A673 (cell line): ENCODE results near the gene RIC8B. TPM values are rescaled to one million over a fixed set of nuclear protein-coding genes. Genes with fewer than 3 reads are reported as not detected.

Experiments
- BruUV-seq: library from RNA; stranded (reverse); fragments of 400-500 nt; replicated peaks from 2 replicates; lab custom pipeline; 2021; lab: Mats Ljungman, UMichigan
- CTCF ChIA-PET: fragments of 300-600 bp; sonication (Branson Sonifier 250); formaldehyde crosslinking; loops from one replicate; lab custom pipeline; 2022; ENCODE audit warnings: antibody characterized with exemption; lab: Charles Lee
- POLR2A ChIA-PET: fragments of 300-600 bp; sonication (Branson Sonifier 250); formaldehyde crosslinking; loops from one replicate; lab custom pipeline; 2022; ENCODE audit warnings: antibody characterized with exemption; ENCODE audit not compliant: low non-redundant PET; lab: Charles Lee
- DNase-seq: peaks from one replicate; pipeline ENCODE4 v3.0.0-alpha.2; 2015; ENCODE audit warnings: low spot score
- H3K27ac ChIP-seq: fragments of 200-600 bp; sonication (generic); 2 replicates; pipeline ENCODE4 v1.5.1; 2016; ENCODE audit warnings: mixed run types, low read depth, mild to moderate bottlenecking, mixed read lengths, antibody characterized with exemption, low read length; ENCODE audit not compliant: poor library complexity, severe bottlenecking
- H3K27me3 ChIP-seq: fragments of 200-600 bp; sonication (generic); replicated peaks from 2 replicates; pipeline ENCODE4 v1.6.1; 2017; ENCODE audit warnings: mixed run types, low read depth, mild to moderate bottlenecking, mixed read lengths, antibody characterized with exemption, low read length; ENCODE audit not compliant: insufficient read depth, poor library complexity
- H3K36me3 ChIP-seq: fragments of 200-600 bp; sonication (generic); 2 replicates; pipeline ENCODE4 v1.6.1; 2016; ENCODE audit warnings: mixed run types, mild to moderate bottlenecking, mixed read lengths, antibody characterized with exemption, low read length; ENCODE audit not compliant: insufficient read depth, poor library complexity, severe bottlenecking
- H3K4me1 ChIP-seq: fragments of 200-600 bp; sonication (generic); 2 replicates; pipeline ENCODE4 v1.6.1; 2017; ENCODE audit warnings: mixed run types, mild to moderate bottlenecking, mixed read lengths, antibody characterized with exemption, low read length; ENCODE audit not compliant: insufficient read depth, poor library complexity, severe bottlenecking
- H3K4me3 ChIP-seq: fragments of 200-600 bp; sonication (generic); 2 replicates; pipeline ENCODE4 v1.5.1; 2016; ENCODE audit warnings: low read depth, mixed run types, mild to moderate bottlenecking, mixed read lengths, low read length; ENCODE audit not compliant: poor library complexity, severe bottlenecking
- H3K9me3 ChIP-seq: fragments of 200-600 bp; sonication (generic); 2 replicates; pipeline ENCODE4 v1.6.1; 2016; ENCODE audit warnings: mixed run types, low read depth, mild to moderate bottlenecking, mixed read lengths, antibody characterized with exemption, low read length; ENCODE audit not compliant: poor library complexity, severe bottlenecking
- CTCF ChIP-seq: fragments of 300-800, 200-600 bp; sonication (generic); conservative IDR thresholded peaks from 2 replicates; pipeline ENCODE4 v1.5.1; 2017; ENCODE audit warnings: low read depth, mild to moderate bottlenecking, antibody characterized with exemption, low read length, moderate library complexity, mixed read lengths
- EZH2 ChIP-seq: fragments of 200-600 bp; sonication (generic); IDR thresholded peaks from 2 replicates; pipeline ENCODE4 v1.6.1; 2017; ENCODE audit warnings: borderline replicate concordance, low read depth, mild to moderate bottlenecking, mixed read lengths, antibody characterized with exemption, low read length; ENCODE audit not compliant: poor library complexity, severe bottlenecking
- intact Hi-C: fragments of 100-400 bp; cut with micrococcal nuclease; formaldehyde crosslinking; loops from one replicate; pipeline ENCODE4 v1.10.0; 2022; ENCODE audit not compliant: unreplicated experiment
- total RNA-seq: library from RNA; stranded (reverse); gene quantifications from 2 replicates; pipeline ENCODE4 v1.2.3, GENCODE V29; 2021

RIC8B gene
- total RNA-seq, 1 experiment from 2014 or later = 21.3 TPM

GRCh38 chr12:106750524-106750923 lies 24.0 kb upstream of the RIC8B start:
- ChIA-PET POLR2A (no interaction called here), CTCF (no interaction called here)
- H3K36me3 ChIP-seq = no peaks in the 10 kb centered on the region
- H3K27ac ChIP-seq = no peak overlapping the region
- intact Hi-C loops = no loop called here
- H3K4me1 ChIP-seq = no peaks in the 10 kb centered on the region
- H3K27me3 ChIP-seq = no peaks in the 10 kb centered on the region
- BruUV-seq = no TSS peak
- TF ChIP-seq EZH2 (no peak), CTCF (no peak)
- no peak overlapping the region for H3K4me3 ChIP-seq
- no peak for DNase-seq
- H3K9me3 ChIP-seq = no peaks in the 10 kb centered on the region

GRCh38 chr12:106753526-106753925 lies 21.0 kb upstream of the RIC8B start:
- CTCF ChIA-PET = no interaction called here
- no peaks in the 10 kb centered on the region for H3K27me3 ChIP-seq
- H3K4me1 ChIP-seq = no peaks in the 10 kb centered on the region
- no peaks in the 10 kb centered on the region for H3K36me3 ChIP-seq
- intact Hi-C loops = no loop called here
- BruUV-seq = no TSS peak
- no peak overlapping the region for H3K27ac ChIP-seq
- H3K9me3 ChIP-seq = no peaks in the 10 kb centered on the region
- TF ChIP-seq EZH2 = no peak
- DNase-seq = no peak
- POLR2A ChIA-PET = no interaction called here
- no peak overlapping the region for H3K4me3 ChIP-seq

GRCh38 chr12:106754331-106754730 lies 20.2 kb upstream of the RIC8B start:
- ChIA-PET CTCF (no interaction called here), POLR2A (no interaction called here)
- TF ChIP-seq EZH2 = no peak
- TF ChIP-seq CTCF = no peak
- H3K9me3 ChIP-seq = no peaks in the 10 kb centered on the region
- no peaks in the 10 kb centered on the region for H3K36me3 ChIP-seq
- no TSS peak for BruUV-seq
- intact Hi-C loops = no loop called here
- H3K27me3 ChIP-seq = no peaks in the 10 kb centered on the region
- no peak for DNase-seq
- H3K4me3 ChIP-seq = no peak overlapping the region
- H3K27ac ChIP-seq = no peak overlapping the region
- no peaks in the 10 kb centered on the region for H3K4me1 ChIP-seq

GRCh38 chr12:106757623-106758348 lies 16.7 kb upstream of the RIC8B start:
- Histone ChIP-seq H3K9me3 (no peaks in the 10 kb centered on the region), H3K27me3 (no peaks in the 10 kb centered on the region), H3K4me1 (peaks cover 11% of the 10 kb centered on the region), H3K27ac (no peak overlapping the region), H3K4me3 (no peak overlapping the region), H3K36me3 (no peaks in the 10 kb centered on the region)
- ChIA-PET CTCF (no interaction called here), POLR2A (no interaction called here)
- intact Hi-C loops = no loop called here
- DNase-seq = no peak
- no TSS peak for BruUV-seq
- TF ChIP-seq EZH2 (no peak), CTCF (no peak)
